HL-60 (cell line): Measurements from ENCODE around the gene ZNF469.

Experiments
- DNase-seq, 2 experiments: peaks; one replicate each; pipeline ENCODE4 v3.0.0-alpha.2; 2010 to 2020; ENCODE audit warnings: low read depth in 1 of 2, low spot score in 1 of 2
- H3K27ac ChIP-seq: fragments of 250-450 bp; sonication (Bioruptor Pico); replicated peaks from 2 replicates; pipeline ENCODE4 v1.5.1; 2020; ENCODE audit warnings: mild to moderate bottlenecking, moderate library complexity
- H3K27me3 ChIP-seq: fragments of 250-450 bp; sonication (Bioruptor Pico); 2 replicates; pipeline ENCODE4 v1.5.1; 2021; ENCODE audit warnings: mild to moderate bottlenecking, moderate library complexity; ENCODE audit not compliant: insufficient read depth, poor library complexity, severe bottlenecking
- H3K4me3 ChIP-seq: replicated peaks from 2 replicates; pipeline ENCODE4 v1.5.1; 2011; ENCODE audit warnings: mild to moderate bottlenecking, control low read depth, low read length; ENCODE audit not compliant: insufficient read depth
- GABPA ChIP-seq: IDR thresholded peaks from 2 replicates; pipeline ENCODE4 v1.6.1; 2012; ENCODE audit warnings: low read depth
- POLR2AphosphoS5 ChIP-seq: IDR thresholded peaks from 2 replicates; pipeline ENCODE4 v1.6.1; 2012; ENCODE audit warnings: low read depth
- REST ChIP-seq: IDR thresholded peaks from 2 replicates; pipeline ENCODE4 v1.6.1; 2012; ENCODE audit warnings: low read depth; ENCODE audit not compliant: insufficient replicate concordance
- SPI1 ChIP-seq: IDR thresholded peaks from 2 replicates; pipeline ENCODE4 v1.6.1; 2012; ENCODE audit warnings: low read depth, mild to moderate bottlenecking, borderline replicate concordance
- TF ChIP-seq, protein P1 (sequence below): IDR thresholded peaks from one replicate; pipeline ENCODE4 v1.5.1; 2011; ENCODE audit warnings: low read length, control low read depth, inconsistent platforms; ENCODE audit not compliant: insufficient read depth

The ZNF469 gene

GRCh38 chr16:88375996-88376834, 6.5 kb upstream of the ZNF469 start:
- TF ChIP-seq REST (no peak), GABPA (no peak), SPI1 (no peak)
- TF ChIP-seq, protein P1, sequence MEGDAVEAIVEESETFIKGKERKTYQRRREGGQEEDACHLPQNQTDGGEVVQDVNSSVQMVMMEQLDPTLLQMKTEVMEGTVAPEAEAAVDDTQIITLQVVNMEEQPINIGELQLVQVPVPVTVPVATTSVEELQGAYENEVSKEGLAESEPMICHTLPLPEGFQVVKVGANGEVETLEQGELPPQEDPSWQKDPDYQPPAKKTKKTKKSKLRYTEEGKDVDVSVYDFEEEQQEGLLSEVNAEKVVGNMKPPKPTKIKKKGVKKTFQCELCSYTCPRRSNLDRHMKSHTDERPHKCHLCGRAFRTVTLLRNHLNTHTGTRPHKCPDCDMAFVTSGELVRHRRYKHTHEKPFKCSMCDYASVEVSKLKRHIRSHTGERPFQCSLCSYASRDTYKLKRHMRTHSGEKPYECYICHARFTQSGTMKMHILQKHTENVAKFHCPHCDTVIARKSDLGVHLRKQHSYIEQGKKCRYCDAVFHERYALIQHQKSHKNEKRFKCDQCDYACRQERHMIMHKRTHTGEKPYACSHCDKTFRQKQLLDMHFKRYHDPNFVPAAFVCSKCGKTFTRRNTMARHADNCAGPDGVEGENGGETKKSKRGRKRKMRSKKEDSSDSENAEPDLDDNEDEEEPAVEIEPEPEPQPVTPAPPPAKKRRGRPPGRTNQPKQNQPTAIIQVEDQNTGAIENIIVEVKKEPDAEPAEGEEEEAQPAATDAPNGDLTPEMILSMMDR = no peak
- Histone ChIP-seq H3K4me3 (no peak overlapping the region), H3K27me3 (no peaks in the 10 kb centered on the region), H3K27ac (no peak overlapping the region)
- no peak for DNase-seq

- no peaks in the 10 kb centered on the region for H3K27me3 ChIP-seq
- no peak overlapping the region for H3K27ac ChIP-seq
- TF ChIP-seq SPI1 (no peak), GABPA (no peak), REST (no peak), POLR2AphosphoS5 (no peak)
- TF ChIP-seq, protein P1 = no peak
- DNase-seq = no peak
- H3K4me3 ChIP-seq = no peak overlapping the region
These were observed 5.7 kb upstream of the ZNF469 start for GRCh38 chr16:88376835-88377726.

DNA sequence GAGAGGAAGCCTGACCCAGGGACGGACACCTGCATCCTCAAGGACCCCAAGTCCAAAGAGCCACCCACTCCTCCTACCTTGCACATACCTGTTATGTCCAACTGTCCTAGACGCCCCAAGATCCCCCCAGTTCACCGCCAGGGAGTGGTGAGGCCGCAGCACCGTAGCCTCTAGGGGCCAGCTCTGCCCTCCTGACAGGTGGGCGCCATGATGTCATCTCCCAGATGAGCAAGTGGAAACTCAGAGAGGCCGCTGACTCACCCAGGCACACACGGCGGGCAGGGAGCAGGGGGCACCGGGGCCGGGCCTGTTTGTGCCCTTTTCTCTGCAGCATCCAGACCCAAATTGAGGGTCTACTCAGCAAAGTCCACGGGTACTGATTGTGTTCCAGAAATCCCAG, 4.8 kb upstream of the ZNF469 start:
- DNase-seq = no peak
- TF ChIP-seq POLR2AphosphoS5 (no peak), GABPA (no peak), SPI1 (no peak), REST (no peak)
- TF ChIP-seq, protein P1 = no peak
- no peaks in the 10 kb centered on the region for H3K27me3 ChIP-seq

More for the DNA sequence above, 4.8 kb upstream of the ZNF469 start:
- H3K4me3 ChIP-seq = no peak overlapping the region
- H3K27ac ChIP-seq = no peak overlapping the region
